ENCODE results near the gene ARHGEF16.

ARHGEF16 gene

DNA sequence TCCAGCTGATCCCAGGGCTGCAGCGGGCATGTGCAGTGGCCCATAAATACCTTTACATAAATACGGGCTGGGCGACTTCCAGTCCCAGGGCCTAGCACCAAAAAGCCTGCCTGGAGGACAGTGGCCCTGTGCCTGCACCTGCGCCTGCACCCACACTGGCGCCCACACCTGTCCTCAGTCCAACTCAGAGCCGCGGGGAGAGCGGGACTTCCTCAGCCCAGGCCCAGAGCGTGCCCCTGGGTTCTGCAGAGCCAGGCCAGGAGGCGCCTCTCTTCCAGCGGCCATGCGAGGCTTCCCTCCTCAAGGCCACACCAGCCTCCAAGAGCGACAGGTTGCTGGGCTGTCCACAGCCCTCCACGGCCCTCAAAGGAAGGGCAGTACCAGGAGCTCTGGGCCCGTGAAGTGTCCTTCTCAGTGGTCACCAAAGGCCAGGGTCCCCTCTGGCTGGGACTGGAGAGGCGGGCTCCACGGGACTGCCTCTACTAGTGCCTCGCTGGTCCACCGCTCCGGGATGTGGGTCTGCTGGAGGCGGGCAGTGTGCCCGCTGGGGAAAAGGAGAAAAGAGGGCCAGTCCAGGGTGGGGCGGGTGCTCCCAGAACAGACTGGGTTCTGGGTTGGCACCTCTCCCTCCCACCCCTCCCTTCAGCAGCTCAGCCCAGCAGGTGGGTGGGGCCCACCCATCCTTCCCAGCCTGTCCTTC lies 35.7 kb downstream of the ARHGEF16 start:
- Histone ChIP-seq H3K27me3 (ENCODE audit: insufficient read depth, poor library complexity, severe bottlenecking) (no peaks in the 10 kb centered on the region), H3K4me3 (ENCODE audit: severe bottlenecking) (no peak overlapping the region), H3K36me3 (ENCODE audit: low read depth) (no peaks in the 10 kb centered on the region), H3K9me3 (ENCODE audit: severe bottlenecking) (peaks cover 7% of the 10 kb centered on the region), H3K4me1 (ENCODE audit: insufficient read depth, poor library complexity, severe bottlenecking) (no peaks in the 10 kb centered on the region), H3K27ac (ENCODE audit: poor library complexity, severe bottlenecking) (no peak overlapping the region)
- ATAC-seq (ENCODE audit: low read depth) (no peak), DNase-seq (ENCODE audit: low spot score) (no peak)
- TF ChIP-seq, protein P1, sequence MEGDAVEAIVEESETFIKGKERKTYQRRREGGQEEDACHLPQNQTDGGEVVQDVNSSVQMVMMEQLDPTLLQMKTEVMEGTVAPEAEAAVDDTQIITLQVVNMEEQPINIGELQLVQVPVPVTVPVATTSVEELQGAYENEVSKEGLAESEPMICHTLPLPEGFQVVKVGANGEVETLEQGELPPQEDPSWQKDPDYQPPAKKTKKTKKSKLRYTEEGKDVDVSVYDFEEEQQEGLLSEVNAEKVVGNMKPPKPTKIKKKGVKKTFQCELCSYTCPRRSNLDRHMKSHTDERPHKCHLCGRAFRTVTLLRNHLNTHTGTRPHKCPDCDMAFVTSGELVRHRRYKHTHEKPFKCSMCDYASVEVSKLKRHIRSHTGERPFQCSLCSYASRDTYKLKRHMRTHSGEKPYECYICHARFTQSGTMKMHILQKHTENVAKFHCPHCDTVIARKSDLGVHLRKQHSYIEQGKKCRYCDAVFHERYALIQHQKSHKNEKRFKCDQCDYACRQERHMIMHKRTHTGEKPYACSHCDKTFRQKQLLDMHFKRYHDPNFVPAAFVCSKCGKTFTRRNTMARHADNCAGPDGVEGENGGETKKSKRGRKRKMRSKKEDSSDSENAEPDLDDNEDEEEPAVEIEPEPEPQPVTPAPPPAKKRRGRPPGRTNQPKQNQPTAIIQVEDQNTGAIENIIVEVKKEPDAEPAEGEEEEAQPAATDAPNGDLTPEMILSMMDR (IDR thresholded peaks at IDR 0.05; ENCODE audit: poor library complexity, severe bottlenecking) = no peak

DNA sequence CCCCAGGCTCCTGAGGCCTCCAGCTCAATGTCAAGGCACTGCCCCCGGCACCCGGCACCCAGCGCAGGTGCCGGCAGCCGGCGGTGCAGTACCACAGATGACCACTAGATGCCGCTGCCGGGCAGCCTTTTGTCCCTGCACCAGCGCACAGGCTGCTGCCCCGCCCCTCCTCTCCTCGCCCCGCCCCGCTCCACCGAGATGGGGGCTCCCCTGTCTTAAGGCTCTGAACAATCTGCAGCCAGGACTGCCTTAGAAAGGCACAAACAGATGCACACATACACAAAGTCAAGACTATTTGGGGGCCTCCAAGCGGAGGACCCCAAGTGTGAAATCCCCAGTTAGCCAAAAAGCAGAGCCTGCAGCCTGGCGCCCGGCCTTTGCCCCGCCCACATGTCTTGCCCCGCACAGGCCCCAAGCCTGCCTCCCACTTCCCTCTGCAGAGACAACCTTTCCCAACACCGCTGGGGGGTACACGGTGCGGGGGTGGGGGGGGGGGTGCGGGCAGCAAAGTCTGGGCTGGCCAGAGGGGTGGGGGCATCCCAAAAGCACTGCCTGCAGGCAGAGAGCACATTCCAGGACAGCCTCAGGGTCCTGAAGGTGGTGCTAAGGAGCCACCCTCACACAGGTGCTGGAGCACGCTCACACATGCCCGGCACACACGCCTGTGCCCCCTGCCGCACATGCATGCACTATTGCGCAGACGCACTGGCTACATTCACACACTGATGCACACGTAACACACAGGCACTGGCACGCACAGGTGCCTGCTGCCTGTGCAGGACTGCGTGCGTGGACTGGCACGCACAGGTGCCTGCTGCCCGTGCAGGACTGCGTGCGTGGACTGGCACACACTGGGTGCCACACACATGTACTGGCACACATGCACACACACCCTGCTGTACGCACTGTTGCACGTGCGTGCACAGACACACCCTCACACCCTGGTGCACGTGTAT lies 37.1 kb downstream of the ARHGEF16 start:
- Histone ChIP-seq H3K36me3 (ENCODE audit: low read depth) (no peaks in the 10 kb centered on the region), H3K4me3 (ENCODE audit: severe bottlenecking) (no peak overlapping the region), H3K27ac (ENCODE audit: poor library complexity, severe bottlenecking) (no peak overlapping the region), H3K4me1 (ENCODE audit: insufficient read depth, poor library complexity, severe bottlenecking) (no peaks in the 10 kb centered on the region), H3K27me3 (ENCODE audit: insufficient read depth, poor library complexity, severe bottlenecking) (no peaks in the 10 kb centered on the region), H3K9me3 (ENCODE audit: severe bottlenecking) (peaks cover 7% of the 10 kb centered on the region)
- ATAC-seq (ENCODE audit: low read depth) = peak; percentile 67
- DNase-seq (ENCODE audit: low spot score) = no peak
- TF ChIP-seq, protein P1 (IDR thresholded peaks at IDR 0.05; ENCODE audit: poor library complexity, severe bottlenecking) = peak; percentile 91

DNA sequence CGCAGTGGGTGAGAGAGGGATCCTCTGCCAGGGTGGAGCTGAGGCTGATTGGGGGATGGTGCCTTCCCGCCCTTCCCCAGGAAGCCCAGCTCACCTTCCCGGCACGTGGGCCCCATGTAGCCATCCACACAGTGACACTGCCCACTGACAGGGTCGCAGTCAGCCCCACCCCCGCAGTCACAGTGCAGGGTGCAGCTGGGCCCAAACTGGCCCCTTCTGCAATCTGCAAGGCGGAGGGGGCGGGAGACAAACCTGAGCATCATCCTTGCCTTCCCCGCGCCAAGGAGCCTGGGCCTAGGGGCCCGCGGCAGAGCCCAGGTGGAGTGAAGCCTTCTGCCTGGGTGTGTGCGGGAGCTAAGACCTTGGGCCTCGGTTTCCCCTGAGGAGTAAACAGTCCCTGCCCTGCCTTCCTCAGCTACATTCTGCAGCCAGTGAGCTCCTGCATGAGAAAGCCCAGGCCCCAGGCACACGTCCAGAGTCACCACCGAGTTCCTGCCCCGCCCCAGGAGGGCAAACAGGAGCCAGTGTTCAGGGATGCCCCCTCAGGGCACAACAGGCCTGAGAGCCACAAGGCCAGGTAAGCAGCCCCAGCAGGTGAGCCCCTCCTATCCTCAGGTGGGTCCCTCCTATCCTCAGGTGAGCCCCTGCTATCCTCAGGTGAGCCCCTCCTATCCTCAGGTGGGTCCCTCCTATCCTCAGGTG lies 38.2 kb downstream of the ARHGEF16 start:
- no peak for ATAC-seq (ENCODE audit: low read depth)
- Histone ChIP-seq H3K4me3 (ENCODE audit: severe bottlenecking) (no peak overlapping the region), H3K27ac (ENCODE audit: poor library complexity, severe bottlenecking) (no peak overlapping the region), H3K27me3 (ENCODE audit: insufficient read depth, poor library complexity, severe bottlenecking) (no peaks in the 10 kb centered on the region), H3K9me3 (ENCODE audit: severe bottlenecking) (peaks cover 7% of the 10 kb centered on the region), H3K36me3 (ENCODE audit: low read depth) (no peaks in the 10 kb centered on the region), H3K4me1 (ENCODE audit: insufficient read depth, poor library complexity, severe bottlenecking) (no peaks in the 10 kb centered on the region)
- DNase-seq (ENCODE audit: low spot score) = no peak
- TF ChIP-seq, protein P1 (IDR thresholded peaks at IDR 0.05; ENCODE audit: poor library complexity, severe bottlenecking) = no peak

DNA sequence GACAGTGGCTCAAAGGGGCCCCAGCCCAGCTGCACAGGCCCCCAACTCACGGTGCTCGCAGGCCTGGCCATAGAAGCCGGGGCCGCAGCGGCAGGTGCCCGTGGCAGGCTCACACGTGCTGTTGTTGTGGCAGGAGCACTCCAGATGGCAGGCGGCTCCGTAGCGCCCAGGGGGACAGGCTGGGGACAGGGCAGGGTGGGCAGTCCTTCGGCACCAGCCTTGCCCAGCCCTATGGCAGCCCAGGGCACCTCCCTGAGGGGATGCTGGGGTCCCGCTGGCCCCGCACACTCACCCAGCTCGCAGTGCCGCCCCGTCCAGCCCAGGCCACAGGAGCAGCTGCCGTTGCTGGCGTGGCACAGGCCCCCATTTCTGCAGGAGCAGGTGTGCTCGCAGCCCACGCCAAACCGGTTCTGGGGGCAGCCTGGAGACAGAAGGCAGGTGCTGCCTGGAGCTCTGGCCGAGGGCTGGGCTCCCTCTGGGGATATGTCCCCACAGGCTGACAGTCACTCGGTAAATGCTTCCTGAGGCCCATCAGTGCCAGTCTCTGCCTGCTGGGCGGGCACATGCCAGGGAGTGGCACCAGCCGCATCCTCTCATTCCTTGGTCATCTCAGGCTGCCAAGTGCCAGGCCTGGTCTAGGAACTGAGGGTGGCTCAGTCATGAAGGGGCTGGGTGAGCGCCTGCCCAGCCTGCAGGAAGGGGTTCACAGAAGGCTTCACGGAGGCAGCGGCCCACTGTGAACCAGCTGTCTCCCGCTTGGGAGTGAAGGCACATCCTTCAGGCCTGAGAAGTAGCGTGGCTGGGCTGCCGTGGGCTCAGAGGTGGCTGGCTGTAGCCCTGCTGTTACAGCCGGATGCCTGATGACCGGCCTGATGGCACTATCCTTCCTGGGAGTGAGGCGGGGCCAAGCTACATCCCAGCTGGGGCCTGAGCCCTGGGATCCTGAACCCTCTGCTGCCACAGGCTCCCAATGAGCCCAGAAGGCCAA lies 40.1 kb downstream of the ARHGEF16 start:
- DNase-seq (ENCODE audit: low spot score) (no peak), ATAC-seq (ENCODE audit: low read depth) (no peak)
- Histone ChIP-seq H3K4me3 (ENCODE audit: severe bottlenecking) (no peak overlapping the region), H3K4me1 (ENCODE audit: insufficient read depth, poor library complexity, severe bottlenecking) (no peaks in the 10 kb centered on the region), H3K27ac (ENCODE audit: poor library complexity, severe bottlenecking) (no peak overlapping the region), H3K36me3 (ENCODE audit: low read depth) (no peaks in the 10 kb centered on the region), H3K9me3 (ENCODE audit: severe bottlenecking) (no peaks in the 10 kb centered on the region), H3K27me3 (ENCODE audit: insufficient read depth, poor library complexity, severe bottlenecking) (no peaks in the 10 kb centered on the region)
- TF ChIP-seq, protein P1 (IDR thresholded peaks at IDR 0.05; ENCODE audit: poor library complexity, severe bottlenecking) = no peak
